HG03108 (cell line): Measurements from ENCODE around the gene NR5A2.

Source experiments
- ATAC-seq: cut with Tn5 transposase; IDR thresholded peaks from one replicate; pipeline ENCODE4 v1.9.1; 2021; ENCODE audit warnings: moderate library complexity; ENCODE audit not compliant: unreplicated experiment

The NR5A2 gene

DNA sequence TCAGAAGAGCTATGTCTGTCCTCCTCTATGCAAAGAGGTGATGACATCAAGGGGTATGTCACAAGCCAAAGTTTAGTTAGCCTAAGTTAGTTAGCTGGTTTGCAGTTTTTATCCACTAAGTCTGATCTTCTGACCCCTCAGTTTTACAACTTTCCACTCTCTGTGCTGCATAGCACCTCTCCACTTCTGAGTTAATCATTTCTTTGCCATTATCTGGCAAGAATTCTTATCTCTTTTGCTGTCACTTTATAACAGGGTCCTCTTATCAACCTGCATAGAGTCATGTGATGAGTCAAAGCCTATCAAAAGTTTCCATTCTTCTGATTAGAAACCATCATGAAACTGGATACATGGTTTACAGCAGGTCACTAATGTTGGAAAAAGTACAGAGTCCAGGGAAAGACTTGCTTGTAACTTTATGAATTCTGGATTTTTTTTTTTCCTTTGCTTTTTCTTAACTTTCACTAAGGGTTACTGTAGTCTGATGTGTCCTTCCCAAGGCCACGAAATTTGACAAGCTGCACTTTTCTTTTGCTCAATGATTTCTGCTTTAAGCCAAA lies at the start of gene NR5A2:
Gene NR5A2 (plus strand): TSS at position 447 of the 560 bp plus-strand sequence. CDS start 138 bp downstream, outside the sequence.
- ATAC-seq = no peak

DNA sequence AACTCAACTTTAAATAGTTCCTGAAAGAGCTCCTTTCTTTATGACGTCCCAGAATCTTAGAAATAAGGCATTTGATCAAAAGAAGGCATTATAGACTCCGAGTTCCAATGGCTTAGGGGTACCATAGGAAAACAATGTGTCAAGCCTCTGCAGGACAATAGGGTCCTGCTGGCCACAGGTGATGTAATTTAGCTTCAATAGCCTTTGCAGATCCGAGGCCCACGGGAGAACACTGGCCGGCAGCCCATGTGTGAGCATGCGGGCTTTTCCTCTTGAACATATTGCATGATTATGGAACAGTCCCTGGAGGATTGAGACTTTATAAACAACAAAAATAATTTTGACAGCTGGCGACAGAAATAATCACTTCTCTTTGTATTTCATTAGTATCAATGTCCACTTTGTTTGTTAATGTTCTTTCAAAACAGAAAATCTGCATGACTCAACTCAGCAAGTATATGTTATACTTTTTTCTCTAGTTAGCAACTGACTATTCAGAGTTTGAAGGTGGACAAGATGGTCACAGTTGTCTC lies 49.0 kb upstream of the NR5A2 start:
- no peak for ATAC-seq

DNA sequence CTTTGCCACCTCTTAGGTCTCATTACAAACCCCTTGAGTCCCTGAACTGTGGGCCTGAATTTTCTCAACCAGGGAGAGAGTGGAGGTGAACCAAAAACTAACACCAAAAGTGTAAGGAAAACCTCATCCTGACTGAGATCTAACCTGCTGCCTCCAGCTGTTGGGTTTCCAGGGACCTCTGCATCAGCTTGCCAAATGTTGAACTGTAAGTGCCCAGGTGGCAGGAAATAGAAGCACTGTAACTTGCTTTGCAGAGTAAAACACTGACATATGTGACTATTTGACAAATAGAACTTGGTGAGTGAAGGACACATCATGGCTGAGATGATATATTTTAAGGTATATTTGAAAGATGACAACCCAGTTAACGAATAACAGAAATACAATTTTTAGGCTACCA lies 48.4 kb upstream of the NR5A2 start:
- no peak for ATAC-seq

DNA sequence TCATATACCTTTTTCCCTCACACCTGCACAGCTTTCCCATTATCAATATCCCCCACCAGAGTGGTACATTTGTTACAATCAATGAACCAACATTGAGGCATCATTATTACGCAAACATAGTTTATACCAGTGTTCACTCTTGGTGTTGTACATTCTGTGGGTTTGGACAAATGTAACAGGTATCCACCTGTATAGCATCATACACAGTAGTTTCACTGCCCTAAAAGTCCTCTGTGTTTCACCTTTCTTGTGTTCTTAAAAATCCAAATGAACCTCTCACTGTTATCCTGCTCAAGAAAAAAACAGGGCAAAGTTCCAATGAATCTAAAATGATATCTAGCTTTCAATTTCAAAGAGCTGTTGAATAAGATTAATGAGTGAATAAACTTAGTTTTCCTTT lies 45.9 kb upstream of the NR5A2 start:
- ATAC-seq = no peak

DNA sequence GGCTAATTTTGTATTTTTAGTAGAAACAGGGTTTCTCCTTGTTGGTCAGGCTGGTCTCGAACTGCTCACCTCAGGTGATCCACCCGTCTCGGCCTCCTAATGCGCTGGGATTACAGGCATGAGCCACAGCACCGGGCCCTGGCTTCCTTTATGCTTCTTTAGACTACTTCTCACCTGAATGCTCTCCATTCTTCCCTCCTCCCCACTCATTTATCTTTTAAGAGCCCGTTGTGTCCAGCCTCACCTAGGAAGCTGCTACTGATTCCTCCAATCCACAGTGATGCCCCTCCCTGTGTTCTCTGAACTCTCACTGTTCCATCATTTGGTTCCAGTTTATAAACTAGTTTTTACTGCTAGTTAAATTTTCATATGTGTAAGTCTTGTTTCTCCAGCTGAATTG lies 44.9 kb upstream of the NR5A2 start:
- ATAC-seq = no peak

DNA sequence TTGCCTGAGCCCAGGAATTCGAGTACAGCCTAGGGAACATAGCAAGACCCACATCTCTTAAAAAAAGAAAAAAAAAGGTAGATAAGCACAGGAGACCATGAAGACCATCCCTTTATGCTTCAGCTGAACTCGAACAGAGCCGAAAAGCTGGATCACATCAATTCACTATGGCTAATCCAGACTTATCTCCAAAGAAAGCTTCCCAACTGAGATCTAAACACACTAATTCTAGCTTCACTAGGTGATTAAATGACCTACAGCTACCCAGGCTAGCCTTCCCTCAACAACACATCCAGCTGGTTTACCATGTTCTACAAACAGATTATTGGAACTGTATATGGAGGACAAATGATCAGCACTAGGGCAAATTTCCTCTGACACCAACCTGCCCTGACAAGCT lies 44.0 kb upstream of the NR5A2 start:
- ATAC-seq = no peak

DNA sequence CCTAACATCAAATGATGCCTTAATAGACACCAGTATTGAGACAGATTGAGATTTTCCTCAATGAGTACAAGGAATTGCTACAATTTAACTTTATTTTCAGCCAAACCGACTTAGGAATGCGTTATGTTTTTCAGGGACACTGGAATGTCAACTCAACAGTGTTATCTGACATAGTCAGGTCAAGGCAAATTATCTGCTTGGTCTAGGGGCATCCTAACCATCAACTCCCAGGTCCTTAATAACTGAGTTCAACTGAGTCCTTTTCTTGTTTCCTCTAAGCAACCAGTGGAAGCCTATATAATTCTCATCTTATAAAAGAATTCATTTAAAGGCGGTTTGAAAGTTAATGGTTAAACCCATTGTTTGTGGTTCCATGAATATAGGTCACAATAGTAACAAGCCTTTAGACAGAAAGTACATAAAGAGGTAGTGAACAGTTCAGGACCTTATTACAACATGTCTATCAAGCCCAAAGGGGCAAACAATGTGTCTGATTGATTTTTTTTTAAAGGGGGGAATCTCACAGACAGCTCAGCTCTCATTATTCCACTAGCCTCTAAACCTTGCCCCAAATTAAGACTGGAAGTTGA lies 32.3 kb upstream of the NR5A2 start:
- ATAC-seq = no peak

DNA sequence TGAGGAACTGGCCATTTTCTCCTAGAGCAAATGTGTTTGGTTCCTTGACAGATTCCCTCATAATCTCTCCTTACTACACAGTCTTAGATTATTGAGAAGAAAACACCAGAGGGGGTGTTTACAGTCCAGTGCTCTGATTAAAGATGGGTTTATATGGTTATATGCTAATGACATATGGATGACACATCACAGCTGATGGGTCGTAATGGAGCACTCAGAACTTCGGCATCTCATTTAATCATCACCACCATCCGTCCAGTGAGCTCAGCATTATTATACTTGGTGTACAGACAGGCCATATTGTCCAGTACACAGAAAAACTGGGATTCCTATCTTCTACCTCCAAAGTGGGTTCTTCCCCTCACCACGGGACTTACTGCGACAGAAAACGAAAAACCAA lies 22.3 kb upstream of the NR5A2 start:
- ATAC-seq = no peak

DNA sequence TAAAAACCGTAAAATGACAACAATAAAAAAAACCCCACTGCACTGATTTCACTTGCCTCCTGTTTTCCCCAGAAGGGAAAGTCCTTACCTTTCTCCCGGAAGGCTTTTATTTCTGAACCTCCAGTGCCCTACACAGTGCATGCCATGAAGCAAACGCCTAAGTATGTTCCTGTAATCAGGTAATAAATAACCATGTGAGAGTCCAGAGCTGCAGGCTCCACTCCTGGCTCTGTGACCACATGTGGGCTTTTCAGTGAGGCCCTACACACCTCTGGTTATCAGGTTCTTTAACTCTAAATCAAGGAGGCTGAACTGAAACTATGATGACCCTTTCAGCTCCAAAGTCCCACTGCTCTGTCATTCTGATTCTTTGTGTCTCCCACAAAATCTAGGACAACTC lies 20.8 kb upstream of the NR5A2 start:
- no peak for ATAC-seq

DNA sequence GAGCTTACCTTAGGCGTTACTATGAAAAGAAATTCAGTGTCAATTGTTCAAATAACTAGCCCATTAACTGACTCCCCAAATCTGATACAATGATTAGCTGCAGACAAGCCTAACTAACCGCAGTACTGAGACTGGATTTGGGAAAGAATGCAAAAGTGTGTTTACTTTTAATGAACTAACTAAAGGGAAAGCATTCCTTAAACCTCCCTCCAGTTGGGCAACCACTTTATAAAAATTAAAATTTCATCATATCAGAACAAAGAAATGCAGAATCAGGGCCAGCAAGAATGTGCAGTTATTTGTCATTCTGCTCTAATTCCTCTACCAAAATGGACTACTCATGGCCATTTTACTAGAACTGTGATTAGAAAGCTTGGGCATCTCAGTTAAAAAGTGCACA lies 11.7 kb upstream of the NR5A2 start:
- ATAC-seq = no peak

DNA sequence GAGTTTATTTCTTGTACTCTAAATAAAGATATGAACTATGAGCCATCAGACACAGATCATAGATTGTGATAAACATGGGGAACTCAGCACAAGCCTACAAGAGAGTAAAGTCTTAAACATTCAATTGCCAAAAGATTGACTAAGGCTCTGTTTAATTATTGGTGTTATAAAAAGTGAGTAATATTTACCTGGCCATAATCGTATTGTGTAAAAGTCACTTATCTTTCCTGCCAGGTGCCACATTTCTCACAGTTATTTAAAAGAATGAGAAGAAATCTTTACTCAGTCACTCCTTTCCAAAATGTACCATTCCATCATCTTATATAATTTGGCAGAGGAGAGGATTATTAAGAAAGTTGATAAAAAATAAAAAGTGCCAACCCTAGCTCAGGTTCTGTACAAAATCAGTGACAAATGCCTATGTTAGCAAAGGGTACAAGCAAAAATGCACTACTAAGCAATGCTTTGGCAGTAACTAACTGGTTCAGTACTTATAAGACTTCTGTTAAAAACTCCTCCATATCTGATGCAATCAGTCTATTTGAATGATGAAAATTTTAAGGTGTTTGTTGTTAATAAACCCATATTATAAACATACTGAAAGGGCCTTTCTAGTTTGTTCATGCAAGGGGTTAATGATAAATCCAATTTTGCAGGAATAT lies 5.8 kb upstream of the NR5A2 start:
- no peak for ATAC-seq

DNA sequence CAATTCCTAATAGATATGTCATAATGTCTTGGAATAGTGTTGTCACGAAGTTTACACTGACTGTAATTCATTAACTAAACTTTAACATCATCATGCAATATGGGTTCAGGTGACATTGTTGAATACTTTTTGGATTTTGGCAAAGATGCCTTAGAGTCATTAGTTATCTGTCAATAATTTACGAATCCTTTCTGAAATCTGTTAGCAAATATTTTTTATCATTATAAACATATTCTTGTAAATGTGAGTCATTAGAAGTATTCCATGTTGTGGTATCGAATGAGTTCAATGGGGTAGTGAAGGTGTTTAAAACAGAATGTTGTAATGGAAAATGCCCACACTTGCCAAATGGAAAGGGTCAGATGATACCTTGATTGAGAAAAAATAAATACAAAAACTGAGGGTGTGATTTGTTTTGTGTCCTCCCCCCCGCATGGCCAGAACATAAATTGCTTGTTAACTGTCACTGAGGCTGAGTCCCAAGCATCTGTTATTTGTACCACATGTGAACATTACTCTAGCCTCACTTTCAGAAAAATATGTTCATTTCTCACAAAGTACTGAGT lies 5.2 kb upstream of the NR5A2 start:
- ATAC-seq = no peak

DNA sequence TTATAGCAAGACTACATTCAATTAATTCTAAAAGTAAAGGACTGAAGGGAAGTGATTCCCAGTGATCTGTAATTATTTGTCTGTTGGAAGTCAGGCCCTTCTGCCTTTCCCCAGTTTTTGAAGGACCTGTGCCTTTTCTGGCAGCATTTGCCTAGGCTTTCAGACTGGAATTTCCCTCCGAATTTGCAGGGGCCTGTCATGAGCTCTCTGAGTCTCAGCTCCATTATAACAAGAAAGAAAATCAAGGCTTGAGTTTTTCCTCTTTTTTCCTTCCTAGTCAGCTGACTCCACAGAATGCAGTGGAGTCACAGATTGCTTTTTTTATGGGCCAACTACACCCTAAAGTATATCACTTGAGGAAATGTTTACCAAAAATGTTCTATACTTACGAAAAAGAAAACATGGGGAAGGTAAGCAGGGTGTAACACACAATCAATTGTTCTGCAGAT lies 1.1 kb downstream of the NR5A2 start:
- ATAC-seq = no peak

DNA sequence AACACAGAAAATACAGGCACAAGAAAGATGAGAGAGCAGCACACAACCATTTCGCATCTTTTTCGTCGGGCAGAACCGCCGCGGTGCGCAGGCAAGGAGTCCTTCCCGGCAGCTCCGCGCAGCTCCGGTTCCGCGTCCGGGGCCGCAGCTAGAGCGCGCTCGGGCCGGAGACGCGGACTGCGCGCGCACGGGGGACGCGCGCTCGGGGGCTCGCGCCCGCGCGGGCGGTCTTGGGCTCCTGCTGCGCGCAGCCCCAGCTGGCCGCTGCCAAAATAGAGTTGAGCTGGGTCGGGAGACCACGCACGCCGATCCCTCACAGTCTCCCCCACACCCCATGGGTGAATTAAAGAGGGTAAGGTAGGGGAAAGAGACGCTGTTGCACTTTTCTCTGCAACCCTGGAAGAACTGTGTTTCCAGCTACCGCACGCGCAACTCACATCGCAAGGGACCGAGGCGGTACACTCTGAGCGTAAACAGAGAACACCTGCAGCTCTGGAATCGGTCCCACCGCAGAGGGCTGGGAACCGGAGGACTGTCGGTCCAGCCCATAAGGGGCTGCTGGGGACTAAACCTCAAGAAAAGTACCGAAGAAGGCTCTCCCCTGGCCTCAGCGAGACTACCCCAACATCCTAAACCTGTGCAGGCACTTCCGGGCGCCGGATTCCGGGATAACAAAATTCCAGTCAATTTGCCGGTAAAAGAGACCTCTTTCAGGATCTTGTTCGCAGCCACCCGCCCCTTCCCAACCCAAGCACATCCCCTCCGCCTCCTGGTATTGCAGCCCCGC lies 1.7 kb downstream of the NR5A2 start:
- no peak for ATAC-seq

DNA sequence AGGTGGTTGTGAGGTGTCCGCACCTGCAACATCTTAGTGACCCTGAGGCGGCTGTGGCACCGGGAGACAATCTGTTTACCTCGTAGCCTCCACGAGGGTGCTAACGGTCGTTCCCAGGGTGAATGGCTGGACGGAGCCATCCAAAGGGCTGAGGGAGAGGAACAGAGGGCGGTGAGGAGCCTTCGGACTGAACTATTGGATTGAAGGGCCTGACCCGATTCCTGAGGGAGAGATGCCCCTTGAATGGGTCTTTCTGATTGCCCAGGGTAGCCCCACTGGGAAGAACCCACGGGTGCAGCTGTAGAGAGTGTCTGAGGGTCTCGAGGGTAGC lies 2.3 kb downstream of the NR5A2 start:
- ATAC-seq = no peak

DNA sequence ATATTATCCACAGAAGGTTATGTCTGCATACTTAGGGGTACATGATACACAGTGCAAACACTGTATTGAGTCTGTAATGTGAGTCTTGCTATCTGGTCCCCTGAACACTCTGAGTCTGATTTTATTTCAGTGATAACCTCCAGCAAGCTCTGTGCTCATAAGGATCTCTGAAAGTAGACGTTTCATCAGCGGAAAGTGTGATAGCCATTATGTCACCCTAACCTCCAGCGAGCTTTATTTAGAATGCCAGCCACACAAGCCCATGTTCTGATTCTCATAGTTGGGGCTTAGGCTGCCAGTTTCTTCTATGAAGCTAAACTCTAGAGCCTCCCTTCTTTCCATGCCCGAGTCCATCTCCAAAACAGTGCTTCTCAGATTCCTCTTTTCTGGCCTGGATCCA lies 3.3 kb downstream of the NR5A2 start:
- ATAC-seq = no peak

DNA sequence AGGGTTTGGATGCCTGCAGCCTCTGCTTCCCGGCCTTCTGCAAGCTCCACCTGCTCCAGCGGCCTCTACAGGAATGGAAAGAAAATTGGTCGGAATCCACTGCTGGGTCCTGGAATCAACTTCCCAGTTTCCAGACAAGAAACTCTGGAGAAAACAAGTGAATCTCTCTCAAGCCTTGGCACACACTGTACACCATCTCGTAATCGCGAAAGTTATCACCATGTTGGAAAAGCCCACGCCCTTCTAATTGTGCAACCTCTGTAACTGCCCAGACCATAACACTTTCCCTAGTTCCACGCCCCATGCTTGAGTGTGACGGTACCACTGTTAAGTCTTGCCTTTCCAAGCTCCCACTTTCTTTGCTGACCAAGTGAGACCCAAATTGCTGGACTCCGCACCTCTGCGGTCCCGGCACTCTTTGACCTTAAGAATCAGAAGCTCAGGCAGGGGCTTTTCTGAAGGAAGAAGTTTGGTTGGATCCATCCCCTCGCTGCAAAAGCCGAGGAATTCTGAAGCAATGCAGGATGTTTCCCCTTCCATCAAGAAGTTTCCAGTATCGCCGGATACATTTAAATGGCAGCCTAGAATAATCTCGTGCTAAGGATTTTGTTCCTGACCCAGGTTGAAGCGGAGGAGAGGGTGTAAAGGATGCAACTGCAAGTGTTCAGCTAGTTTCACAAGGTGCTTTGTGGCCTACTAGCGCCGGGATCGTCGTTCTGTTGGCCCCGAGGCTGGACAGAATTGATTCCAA lies 6.2 kb downstream of the NR5A2 start:
- ATAC-seq = no peak

DNA sequence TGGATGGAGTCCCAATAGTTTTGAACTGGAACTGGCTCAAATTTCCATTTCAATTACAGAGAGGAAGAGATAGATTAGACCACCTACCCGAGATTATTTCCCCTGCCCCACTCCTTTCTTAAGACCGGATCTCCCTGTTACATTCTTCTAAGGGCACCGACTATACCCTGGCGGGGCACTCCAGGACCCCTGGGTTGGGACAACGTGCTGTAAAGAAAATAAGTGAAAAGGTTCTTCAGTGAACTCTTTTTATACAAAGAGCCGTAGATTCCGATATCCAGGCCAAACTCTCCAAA lies 6.7 kb downstream of the NR5A2 start:
- ATAC-seq = no peak

DNA sequence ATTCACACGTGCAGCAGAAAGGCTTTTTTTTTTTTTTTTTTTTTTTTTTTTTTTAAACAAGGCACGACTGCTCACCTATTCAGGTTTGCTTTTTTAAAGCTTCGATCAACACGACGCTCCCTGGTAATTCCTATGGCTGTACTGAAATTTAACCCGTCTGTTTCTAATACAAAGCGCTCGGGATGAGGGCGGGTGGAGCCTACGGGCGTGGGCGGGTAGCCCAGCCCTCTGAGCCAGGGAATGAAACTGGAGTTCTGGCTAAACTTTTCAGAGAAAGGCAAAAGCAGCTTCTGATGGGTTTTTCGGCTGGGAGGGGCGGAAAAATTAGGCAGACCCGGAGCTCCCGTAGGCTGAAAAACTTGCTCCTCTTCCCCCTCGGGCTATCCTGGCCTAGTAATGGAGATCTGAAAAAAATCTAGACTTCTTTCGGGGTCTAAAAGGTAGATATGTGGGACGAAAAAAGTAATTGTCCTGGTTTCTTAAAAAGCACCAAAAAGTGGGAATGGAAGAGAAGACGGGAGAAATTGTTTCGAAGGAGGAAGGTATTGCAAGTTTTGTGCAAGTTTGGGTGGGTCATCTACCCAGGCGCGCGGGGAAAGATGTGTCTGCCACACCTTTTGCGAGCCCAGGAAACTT lies 7.4 kb downstream of the NR5A2 start:
- ATAC-seq = no peak

DNA sequence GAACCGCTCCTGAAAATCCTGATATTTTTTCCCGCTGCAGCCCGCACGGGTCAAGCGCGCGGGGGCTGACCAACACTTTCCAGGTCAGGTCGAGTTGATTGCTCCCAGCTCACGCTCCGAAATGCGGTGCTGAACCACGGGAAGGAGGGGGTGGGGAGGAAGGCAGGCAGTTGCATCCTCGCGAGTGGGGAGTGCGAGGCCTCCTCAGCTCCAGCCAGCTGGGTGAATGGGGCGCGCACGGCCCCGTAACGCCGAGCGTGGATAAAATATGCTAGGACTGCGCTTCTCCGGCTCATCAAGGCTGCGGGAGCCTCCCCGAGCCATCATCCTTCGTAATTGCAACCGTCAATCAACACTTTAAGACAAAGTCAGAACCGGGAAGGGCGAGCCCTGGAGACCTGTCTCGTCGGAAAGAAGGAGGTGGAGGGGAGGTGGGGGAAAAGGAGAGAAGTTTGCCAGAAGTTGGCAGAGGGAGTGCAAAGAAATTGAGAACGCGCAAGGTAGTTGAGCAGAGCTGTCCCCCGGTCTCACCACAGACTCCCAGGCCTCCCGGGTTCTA lies 8.0 kb downstream of the NR5A2 start:
- no peak for ATAC-seq
